GM18505 (cell line): Measurements from ENCODE around the gene RAB21.
"Not testable (repeated sequence)": the region's sequence is repeated elsewhere in the genome, so short reads cannot be mapped to it uniquely, and the experiment has no call there.

ENCODE experiments used
- ATAC-seq: cut with Tn5 transposase; IDR thresholded peaks from one replicate; pipeline ENCODE4 v1.9.1; 2021; ENCODE audit not compliant: unreplicated experiment
- POLR2A ChIP-seq: IDR thresholded peaks from 4 replicates; pipeline ENCODE4 v1.6.1; 2011; ENCODE audit warnings: borderline replicate concordance; ENCODE audit not compliant: insufficient read depth, insufficient read length; ENCODE audit errors: extremely low read depth

The RAB21 gene

GRCh38 chr12:71792599-71792998 lies 37.9 kb downstream of the RAB21 start:
- ATAC-seq = no peak
- no peak for TF ChIP-seq POLR2A

DNA sequence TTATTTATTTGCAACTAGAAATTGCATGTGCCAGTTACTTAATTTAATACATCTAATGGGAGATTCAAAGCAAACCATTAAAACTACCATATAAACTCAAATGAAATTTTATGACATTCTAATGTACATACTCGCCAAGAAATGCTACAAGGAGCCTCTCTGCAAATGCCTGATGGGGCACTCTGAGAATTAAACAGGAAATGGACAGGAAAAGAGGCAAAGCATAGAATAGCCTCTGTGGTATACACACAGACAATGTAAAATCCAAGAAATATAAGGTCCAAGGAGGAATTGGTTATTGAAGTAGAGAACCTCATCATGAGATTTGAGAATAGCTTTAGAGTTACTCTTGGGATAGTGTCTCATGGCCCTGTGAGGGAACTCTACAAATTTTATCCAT lies 41.2 kb downstream of the RAB21 start:
- TF ChIP-seq POLR2A = no peak

DNA sequence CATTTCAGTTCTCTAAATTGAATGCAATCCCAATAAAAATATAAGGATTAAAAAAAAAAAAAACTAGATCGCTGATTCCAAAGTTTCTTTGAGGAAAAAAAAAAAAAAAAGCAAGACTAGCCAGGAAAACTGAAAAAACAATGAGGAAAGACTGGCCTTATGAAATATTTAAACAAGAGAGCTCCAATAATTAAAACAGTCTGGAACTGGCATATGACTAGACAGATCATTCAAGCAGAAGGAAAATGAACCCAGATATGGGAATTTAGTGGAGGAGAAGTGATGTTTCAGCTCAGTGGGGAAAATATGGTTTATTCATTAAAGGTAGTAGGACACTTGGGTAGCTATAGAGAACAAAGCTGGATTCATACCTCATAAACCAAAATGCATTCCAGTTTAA lies 42.9 kb downstream of the RAB21 start:
- no peak for TF ChIP-seq POLR2A
- no peak for ATAC-seq

More for the DNA sequence above, 41.2 kb downstream of the RAB21 start:
- no peak for ATAC-seq

DNA sequence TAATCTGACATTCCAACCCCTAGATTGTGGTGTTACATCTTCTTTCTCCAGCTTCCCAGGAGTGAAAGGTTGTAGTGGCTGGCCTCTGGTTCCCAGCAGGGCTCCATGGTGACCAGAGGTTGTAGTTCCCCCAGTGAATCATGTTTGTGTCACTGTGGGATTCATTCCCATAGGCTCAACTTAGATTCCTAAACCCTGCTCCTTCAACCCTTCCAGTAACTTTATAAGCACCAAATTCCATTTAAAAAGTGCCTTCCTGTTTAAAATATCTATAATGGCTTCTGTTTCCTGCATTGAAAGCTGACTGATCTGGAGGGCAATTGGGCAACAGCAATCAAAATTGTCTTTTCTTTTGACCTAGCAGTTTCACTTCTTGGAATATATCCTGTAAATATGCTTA lies 44.4 kb downstream of the RAB21 start:
- no peak for TF ChIP-seq POLR2A
- ATAC-seq = no peak

DNA sequence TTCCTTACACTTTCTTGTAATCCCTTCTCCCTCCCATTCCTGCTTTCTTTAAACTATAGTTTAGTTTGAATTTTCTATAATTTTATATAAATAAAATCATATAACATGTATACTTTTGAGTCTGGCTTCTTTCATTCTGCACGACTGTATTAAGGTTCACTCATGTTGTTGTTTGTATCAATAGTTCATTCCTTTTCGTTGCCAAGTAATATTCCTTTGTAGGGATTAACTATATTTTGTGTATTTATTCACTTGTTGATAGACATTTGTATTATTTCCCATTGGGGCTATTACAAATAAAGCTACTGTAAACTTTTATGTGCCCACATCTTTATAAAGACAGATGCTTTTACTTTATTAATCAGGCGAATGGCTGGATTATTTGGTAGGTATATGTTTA lies 45.5 kb downstream of the RAB21 start:
- ATAC-seq = no peak
- no peak for TF ChIP-seq POLR2A

DNA sequence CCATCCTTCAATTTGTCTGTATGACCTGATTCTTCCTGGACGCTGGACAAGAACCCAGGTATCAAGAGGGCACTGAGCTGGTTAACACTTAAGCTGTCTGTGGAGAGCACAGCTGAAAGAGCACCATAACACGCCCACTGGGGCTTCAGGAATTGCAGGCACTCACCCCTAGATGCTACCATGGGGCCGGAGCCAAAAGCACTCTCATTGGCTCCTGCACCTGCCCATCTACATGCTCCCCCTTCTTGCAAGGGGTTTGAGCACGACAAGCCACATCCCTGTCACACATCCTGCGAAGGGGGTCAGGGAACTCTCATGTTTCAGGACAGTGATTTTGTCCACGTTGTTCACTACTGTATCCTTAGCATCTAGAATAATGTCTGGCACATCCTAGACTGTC lies 49.8 kb downstream of the RAB21 start:
- no peak for TF ChIP-seq POLR2A
- ATAC-seq = no peak

- TF ChIP-seq POLR2A = no peak
- no peak for ATAC-seq
Observed at GRCh38 chr12:71810921-71811320, 56.3 kb downstream of the RAB21 start.

GRCh38 chr12:71815242-71815641 lies 60.6 kb downstream of the RAB21 start:
- not testable (repeated sequence) for ATAC-seq

DNA sequence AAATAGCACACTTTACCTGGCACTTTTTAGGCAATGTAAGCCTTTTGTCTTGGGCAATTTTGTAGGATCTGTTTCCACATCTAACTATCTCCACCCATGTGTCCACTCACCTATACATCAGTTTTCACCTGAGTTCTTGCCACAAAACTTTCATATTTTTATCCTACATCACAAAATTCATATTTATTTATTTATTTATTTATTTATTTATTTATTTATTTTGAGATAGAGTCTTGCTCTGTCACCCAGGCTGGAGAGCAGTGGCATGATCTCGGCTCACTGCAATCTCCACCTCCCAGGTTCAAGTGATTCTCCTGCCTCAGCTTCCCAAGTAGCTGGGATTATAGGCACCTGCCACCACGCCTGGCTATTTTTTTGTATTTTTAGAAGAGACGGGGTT lies 67.4 kb downstream of the RAB21 start:
- ATAC-seq = not testable (repeated sequence)

DNA sequence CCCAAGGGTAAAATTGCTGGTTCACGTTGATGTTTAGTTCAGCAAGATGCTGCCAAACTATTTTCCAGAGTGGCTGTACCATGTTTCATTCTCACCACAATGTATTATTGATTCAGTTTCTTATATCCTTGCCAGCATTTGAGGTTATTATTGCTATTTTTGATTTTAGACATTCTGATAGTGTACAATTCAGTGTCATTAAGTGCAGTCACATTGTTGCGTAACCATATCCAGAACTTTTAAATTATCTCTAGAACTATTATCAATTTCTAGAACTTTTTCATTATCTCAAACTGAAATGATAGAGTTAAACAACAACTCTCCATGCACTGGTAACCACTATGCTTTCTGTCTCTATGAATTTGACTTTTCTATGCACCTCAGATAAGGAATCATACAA lies 74.2 kb downstream of the RAB21 start:
- no peak for ATAC-seq
- no peak for TF ChIP-seq POLR2A

DNA sequence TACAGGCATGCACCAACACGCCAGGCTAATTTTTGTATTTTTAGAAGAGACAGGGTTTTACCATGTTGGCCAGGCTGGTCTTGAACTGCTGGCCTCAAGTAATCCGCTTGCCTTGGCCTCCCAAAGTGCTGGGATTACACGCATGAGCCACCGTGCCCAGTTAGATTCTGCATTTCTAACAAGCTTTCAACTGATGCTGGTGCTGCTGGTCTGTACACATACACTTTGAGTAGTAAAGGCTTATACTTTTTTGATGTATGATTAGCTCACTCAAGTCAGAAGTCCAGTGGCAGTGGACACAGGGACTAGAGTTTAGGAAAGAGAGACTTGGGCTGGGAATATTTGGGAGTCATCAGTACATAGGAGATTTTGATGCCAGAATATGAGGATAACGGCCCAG lies 82.7 kb downstream of the RAB21 start:
- no peak for ATAC-seq
- TF ChIP-seq POLR2A = no peak

DNA sequence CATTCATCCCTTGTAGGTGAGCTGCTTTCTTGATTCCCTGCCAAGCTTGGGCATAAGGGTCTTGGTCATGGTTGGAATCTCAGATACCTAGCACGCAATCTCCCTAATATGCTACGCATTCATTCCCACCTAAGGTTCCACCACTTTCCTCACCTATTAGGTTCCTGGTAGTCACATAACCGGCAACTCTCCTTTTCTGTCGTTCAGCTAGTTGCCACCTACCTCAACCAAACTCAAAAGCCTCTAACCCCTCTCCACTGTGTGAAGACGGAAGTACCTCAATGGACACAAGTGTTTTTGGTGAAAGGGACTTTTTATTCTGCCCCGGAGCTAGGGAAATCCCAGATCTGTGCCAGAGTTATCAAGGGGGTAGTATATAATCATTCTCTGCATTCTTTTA lies 83.6 kb downstream of the RAB21 start:
- no peak for ATAC-seq

GRCh38 chr12:71838676-71839075 lies 84.0 kb downstream of the RAB21 start:
- ATAC-seq = no peak
- no peak for TF ChIP-seq POLR2A

More for the DNA sequence above, 83.6 kb downstream of the RAB21 start:
- no peak for TF ChIP-seq POLR2A

DNA sequence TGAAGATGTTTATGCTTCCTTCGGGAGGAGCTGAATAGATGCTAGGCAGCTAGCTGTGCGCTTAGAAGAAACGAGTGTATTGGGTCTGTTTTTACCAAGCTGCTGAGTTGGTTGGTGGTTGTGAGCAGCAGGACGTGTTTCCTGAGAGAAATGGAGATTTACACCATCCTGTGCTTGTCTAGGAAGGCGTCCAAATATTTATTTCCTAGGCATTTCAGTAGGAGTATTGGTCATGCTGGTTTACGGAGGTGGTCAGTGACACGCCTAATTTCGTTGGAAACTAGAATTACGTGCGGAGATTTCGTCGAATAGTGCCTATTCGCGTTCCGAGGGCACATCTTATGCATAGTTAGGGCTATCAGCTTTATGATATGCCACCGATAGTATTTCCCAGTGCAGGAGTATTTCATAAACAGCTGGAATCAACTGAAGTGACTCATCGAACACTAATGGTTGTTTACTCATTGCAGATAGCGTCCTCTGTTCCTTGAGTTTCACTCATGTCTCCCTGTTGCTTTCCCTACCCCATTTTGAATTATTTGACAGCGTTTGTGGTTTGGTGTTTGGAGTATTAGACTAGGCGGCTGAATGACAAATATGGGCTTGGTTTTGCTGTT lies 85.7 kb downstream of the RAB21 start:
- ATAC-seq = peak; percentile 0
- no peak for TF ChIP-seq POLR2A

- ATAC-seq = peak; percentile 46
- no peak for TF ChIP-seq POLR2A
Observed at GRCh38 chr12:71846322-71846940, 91.8 kb downstream of the RAB21 start.
